Osteocyte (in vitro differentiated cells): ENCODE data around the gene TUBB2A. TPM values are rescaled to one million over a fixed set of nuclear protein-coding genes. Genes with fewer than 3 reads are reported as not detected.
A peak's percentile ranks its signal among the peaks of the same experiment; 100 is the strongest.
"Not testable (repeated sequence)": the region's sequence is repeated elsewhere in the genome, so short reads cannot be mapped to it uniquely, and the experiment has no call there.

ENCODE experiments used
- DNase-seq: peaks from one replicate; pipeline ENCODE4 v3.0.0; 2021; ENCODE audit warnings: mixed read lengths; ENCODE audit not compliant: unreplicated experiment; ENCODE audit errors: extremely low spot score
- H3K27ac Mint-ChIP-seq: one replicate; pipeline ENCODE4 v1.8.0; 2021; ENCODE audit warnings: mild to moderate bottlenecking, mixed read lengths; ENCODE audit not compliant: unreplicated experiment
- H3K27me3 Mint-ChIP-seq: one replicate; pipeline ENCODE4 v1.8.0; 2021; ENCODE audit warnings: mixed read lengths; ENCODE audit not compliant: unreplicated experiment
- H3K36me3 Mint-ChIP-seq: one replicate; pipeline ENCODE4 v1.8.0; 2021; ENCODE audit warnings: mixed read lengths; ENCODE audit not compliant: unreplicated experiment
- H3K4me1 Mint-ChIP-seq: one replicate; pipeline ENCODE4 v1.8.0; 2021; ENCODE audit warnings: mixed read lengths; ENCODE audit not compliant: unreplicated experiment
- H3K4me3 Mint-ChIP-seq: one replicate; pipeline ENCODE4 v1.8.0; 2021; ENCODE audit warnings: mild to moderate bottlenecking, moderate library complexity, mixed read lengths; ENCODE audit not compliant: unreplicated experiment
- H3K9me3 Mint-ChIP-seq: one replicate; pipeline ENCODE4 v1.8.0; 2021; ENCODE audit warnings: mixed read lengths; ENCODE audit not compliant: unreplicated experiment
- CTCF ChIP-seq: fragments of 200-600 bp; sonication (generic); IDR thresholded peaks from 2 replicates; pipeline ENCODE4 v1.5.0; 2021; ENCODE audit warnings: antibody characterized with exemption, mild to moderate bottlenecking, moderate library complexity
- total RNA-seq: library from RNA; stranded (reverse); gene quantifications from 2 replicates; pipeline ENCODE4 v1.2.1, GENCODE V29; 2021

Gene TUBB2A
- total RNA-seq, 1 donor from 2014 or later = 92.3 TPM

DNA sequence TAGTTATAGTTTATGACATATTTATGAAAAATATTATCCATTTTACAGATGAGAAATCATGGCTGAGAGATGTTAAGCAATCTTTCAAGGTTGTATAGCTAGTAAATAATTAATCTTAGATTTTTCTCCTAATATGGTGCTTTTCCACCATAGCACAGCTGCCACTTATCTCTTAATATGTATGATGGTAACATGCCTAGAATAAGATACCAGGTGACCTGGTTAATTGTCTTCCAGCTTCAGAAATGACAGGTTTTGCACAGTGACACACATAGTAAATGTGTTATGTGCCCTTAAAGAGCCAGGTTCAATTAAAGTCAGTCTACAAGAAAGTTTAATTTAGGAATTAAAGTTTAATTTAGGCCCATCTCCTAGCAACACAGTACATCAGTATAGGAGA lies 14.8 kb downstream of the TUBB2A start:
- no peak overlapping the region for H3K4me3 Mint-ChIP-seq
- no peaks in the 10 kb centered on the region for H3K9me3 Mint-ChIP-seq
- H3K27ac Mint-ChIP-seq = no peak overlapping the region
- DNase-seq = no peak
- H3K4me1 Mint-ChIP-seq = peaks cover 14% of the 10 kb centered on the region
- H3K27me3 Mint-ChIP-seq = no peaks in the 10 kb centered on the region
- peaks cover 40% of the 10 kb centered on the region for H3K36me3 Mint-ChIP-seq
- no peak for TF ChIP-seq CTCF

DNA sequence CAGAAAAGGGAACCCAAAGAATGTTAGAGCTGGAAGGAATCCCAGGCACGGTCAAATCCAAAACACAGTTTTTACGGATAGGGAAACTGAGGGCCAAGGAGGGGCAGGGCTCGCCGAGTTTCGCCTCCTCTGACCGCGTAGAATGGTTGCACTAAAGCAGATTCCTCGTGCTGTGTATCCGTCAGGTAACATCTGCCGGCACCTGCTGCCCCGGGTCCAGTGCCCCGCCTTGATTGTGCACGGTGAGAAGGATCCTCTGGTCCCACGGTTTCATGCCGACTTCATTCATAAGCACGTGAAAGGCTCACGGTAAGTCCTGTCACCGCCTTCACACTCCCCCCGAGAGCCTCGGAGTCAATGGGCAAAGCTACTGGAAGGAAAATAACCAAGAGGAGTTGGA lies 17.1 kb downstream of the TUBB2A start:
- H3K4me1 Mint-ChIP-seq = peaks cover 14% of the 10 kb centered on the region
- H3K27me3 Mint-ChIP-seq = no peaks in the 10 kb centered on the region
- H3K36me3 Mint-ChIP-seq = peaks cover 42% of the 10 kb centered on the region
- no peaks in the 10 kb centered on the region for H3K9me3 Mint-ChIP-seq
- no peak for TF ChIP-seq CTCF
- no peak overlapping the region for H3K4me3 Mint-ChIP-seq
- no peak overlapping the region for H3K27ac Mint-ChIP-seq
- DNase-seq = no peak

DNA sequence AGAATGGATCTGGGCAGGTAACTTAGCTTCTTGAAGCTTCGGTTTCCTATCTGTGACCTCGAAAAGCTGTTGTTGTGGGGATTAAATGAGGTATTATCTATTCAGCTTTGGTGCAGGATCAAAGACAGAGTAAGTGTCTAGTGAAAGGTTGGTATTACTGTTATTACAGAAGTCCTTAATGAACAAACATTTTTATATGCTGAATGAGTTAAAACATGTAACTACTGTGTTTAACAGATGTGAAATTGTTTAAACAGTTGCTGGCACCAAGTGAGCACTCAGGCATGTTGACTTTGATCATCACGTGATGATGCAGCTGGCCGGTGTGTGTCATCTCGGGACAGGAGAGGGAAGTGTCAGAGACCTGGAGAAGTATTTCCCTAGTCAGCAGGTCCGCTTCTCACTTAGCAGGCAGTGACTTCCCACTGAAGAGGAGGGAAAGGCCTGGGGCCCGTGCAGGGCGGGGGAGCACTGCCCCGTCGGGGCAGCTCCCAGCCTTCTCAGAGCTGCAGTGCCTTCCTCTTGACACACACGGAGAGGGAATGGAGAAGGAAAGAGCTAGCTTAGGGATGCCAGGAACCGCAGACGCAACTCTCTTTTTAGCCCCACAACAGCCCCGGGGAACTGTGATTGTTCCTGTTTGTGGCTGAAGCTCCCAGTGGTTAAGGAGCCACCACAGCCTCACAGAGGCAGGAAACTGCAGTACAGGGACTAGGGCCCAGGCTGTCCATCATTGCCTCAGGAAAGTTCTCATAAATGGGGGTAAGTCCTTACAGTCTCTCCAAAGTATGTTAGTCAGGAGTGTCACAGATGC lies 18.0 kb downstream of the TUBB2A start:
- no peak for DNase-seq

GRCh38 chr6:3138341-3138740 lies 19.0 kb downstream of the TUBB2A start:
- no peak for DNase-seq
- Mint-ChIP-seq H3K4me1 (peaks cover 14% of the 10 kb centered on the region), H3K27ac (no peak overlapping the region), H3K27me3 (no peaks in the 10 kb centered on the region), H3K4me3 (no peak overlapping the region), H3K36me3 (peaks cover 38% of the 10 kb centered on the region), H3K9me3 (no peaks in the 10 kb centered on the region)
- no peak for TF ChIP-seq CTCF

More for the DNA sequence above, 18.0 kb downstream of the TUBB2A start:
- Mint-ChIP-seq H3K36me3 (peaks cover 40% of the 10 kb centered on the region), H3K27me3 (no peaks in the 10 kb centered on the region), H3K27ac (peak overlapping the region; percentile 71), H3K4me3 (no peak overlapping the region), H3K4me1 (peaks cover 14% of the 10 kb centered on the region), H3K9me3 (no peaks in the 10 kb centered on the region)
- no peak for TF ChIP-seq CTCF

DNA sequence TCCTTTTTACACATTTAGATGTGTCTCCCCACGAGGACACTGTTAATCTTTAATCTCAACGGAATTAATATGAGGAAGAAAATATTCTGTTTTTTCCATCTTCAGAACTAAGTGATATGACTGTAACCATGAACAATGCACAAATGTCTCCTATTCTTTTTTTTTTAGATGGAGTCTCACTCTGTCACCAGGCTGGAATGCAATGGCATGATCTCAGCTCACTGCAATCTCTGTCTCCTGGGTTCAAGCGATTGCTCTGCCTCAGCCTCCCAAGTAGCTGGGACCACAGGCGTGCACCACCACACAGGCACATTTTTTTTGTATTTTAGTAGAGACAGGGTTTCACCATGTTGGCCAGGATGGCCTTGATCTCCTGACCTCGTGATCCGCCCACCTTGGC lies 19.5 kb downstream of the TUBB2A start:
- peaks cover 33% of the 10 kb centered on the region for H3K36me3 Mint-ChIP-seq
- not testable (repeated sequence) for H3K9me3 Mint-ChIP-seq, H3K27ac Mint-ChIP-seq, H3K27me3 Mint-ChIP-seq, H3K4me3 Mint-ChIP-seq, DNase-seq
- peaks cover 14% of the 10 kb centered on the region for H3K4me1 Mint-ChIP-seq
